H1 (cell line): ENCODE results near the gene NPAS4. TPM values are rescaled to one million over a fixed set of nuclear protein-coding genes. Genes with fewer than 3 reads are reported as not detected.

ENCODE experiments used
- CTCF ChIA-PET: fragments of 300-600 bp; sonication (Branson Sonifier 250); formaldehyde crosslinking; loops from one replicate; lab custom pipeline; 2021; ENCODE audit not compliant: partially characterized antibody; lab: Charles Lee
- POLR2A ChIA-PET: fragments of 300-600 bp; sonication (Branson Sonifier 250); formaldehyde crosslinking; loops from one replicate; lab custom pipeline; 2021; ENCODE audit warnings: inconsistent platforms; ENCODE audit not compliant: partially characterized antibody; lab: Charles Lee
- DNase-seq, 2 experiments: peaks; one replicate each; pipeline versions ENCODE4 v3.0.0 to v3.0.0-alpha.2; 2010 to 2022; ENCODE audit warnings: low spot score in 2 of 2, low read depth in 1 of 2, mixed read lengths in 1 of 2
- FAIRE-seq: peaks from 2 replicates; lab custom pipeline; 2011; peaks lifted over from hg19 to GRCh38; lab: Jason Lieb, UNC
- H2AFZ ChIP-seq: 2 replicates; pipeline ENCODE4 v1.8.1; 2012; ENCODE audit warnings: low read length, inconsistent platforms
- H2AK5ac ChIP-seq: 2 replicates; pipeline ENCODE4 v1.6.1; 2013; ENCODE audit warnings: low read depth, low read length
- H2BK120ac ChIP-seq: replicated peaks from 2 replicates; pipeline ENCODE3; 2013; ENCODE audit warnings: low read depth, low read length, inconsistent platforms
- H2BK12ac ChIP-seq: 2 replicates; pipeline ENCODE4 v1.6.1; 2013; ENCODE audit warnings: low read depth, low read length
- H2BK15ac ChIP-seq: 2 replicates; pipeline ENCODE4 v1.6.1; 2013; ENCODE audit warnings: low read length
- H2BK20ac ChIP-seq: 2 replicates; pipeline ENCODE4 v1.6.1; 2013; ENCODE audit warnings: low read length
- H2BK5ac ChIP-seq: 2 replicates; pipeline ENCODE4 v1.6.1; 2013; ENCODE audit warnings: low read depth, low read length
- H3K14ac ChIP-seq: 2 replicates; pipeline ENCODE4 v1.6.1; 2013; ENCODE audit warnings: inconsistent platforms; ENCODE audit not compliant: insufficient read length
- H3K18ac ChIP-seq: 2 replicates; pipeline ENCODE4 v1.6.1; 2013; ENCODE audit warnings: low read length; ENCODE audit errors: extremely low read depth
- H3K23ac ChIP-seq: 2 replicates; pipeline ENCODE4 v1.6.1; 2013; ENCODE audit warnings: inconsistent platforms; ENCODE audit not compliant: insufficient read length
- H3K23me2 ChIP-seq: 2 replicates; pipeline ENCODE4 v1.6.1; 2013; ENCODE audit warnings: low read depth, low read length
- H3K27ac ChIP-seq: 2 replicates; pipeline ENCODE4 v1.6.1; 2011; ENCODE audit warnings: low read depth, low read length, inconsistent platforms
- H3K27me3 ChIP-seq, 4 experiments: replicated peaks in 1 of 4; 1 replicate in 1 of 4; 2 replicates in 3 of 4; pipeline versions ENCODE4 v1.6.1 to v1.8.1; 2011 to 2013; ENCODE audit warnings: low read length in 3 of 4, mild to moderate bottlenecking in 3 of 4, inconsistent platforms in 2 of 4, mixed read lengths in 2 of 4, moderate library complexity in 1 of 4; ENCODE audit not compliant: control insufficient read depth in 3 of 4, insufficient read depth in 3 of 4; ENCODE audit errors: extremely low read depth in 1 of 4
- H3K36me3 ChIP-seq, 4 experiments: 2 replicates each; pipeline versions ENCODE4 v1.6.1 to v1.8.1; 2011 to 2013; ENCODE audit warnings: mild to moderate bottlenecking in 4 of 4, low read length in 3 of 4, moderate library complexity in 2 of 4, control low read depth in 1 of 4, inconsistent platforms in 1 of 4; ENCODE audit not compliant: insufficient read depth in 4 of 4, control insufficient read depth in 2 of 4
- H3K4ac ChIP-seq: replicated peaks from 2 replicates; pipeline ENCODE3; 2013; ENCODE audit warnings: low read length, low read depth, mixed read lengths, inconsistent platforms; ENCODE audit not compliant: insufficient read length
- H3K4me1 ChIP-seq, 4 experiments: replicated peaks in 1 of 4; 1 replicate in 1 of 4; 2 replicates in 3 of 4; pipeline versions ENCODE4 v1.6.1 to v1.8.1; 2011 to 2013; ENCODE audit warnings: low read length in 3 of 4, inconsistent platforms in 2 of 4, mixed read lengths in 1 of 4; ENCODE audit not compliant: insufficient read depth in 4 of 4, control insufficient read depth in 3 of 4
- H3K4me2 ChIP-seq, 2 experiments: 2 replicates each; pipeline versions ENCODE4 v1.6.1 to v1.8.1; 2011 to 2013; ENCODE audit warnings: low read depth in 2 of 2, low read length in 2 of 2, control low read depth in 1 of 2, inconsistent platforms in 1 of 2, mild to moderate bottlenecking in 1 of 2; ENCODE audit not compliant: insufficient read depth in 1 of 2
- H3K4me3 ChIP-seq, 4 experiments: fragments of 200-600, 300-600 bp in 1 of 4; sonication (generic), shearing (Covaris generic), sonication (Bioruptor Twin) in 1 of 4; 2 replicates each; pipeline versions ENCODE4 v1.5.1 to v1.8.1; 2011 to 2016; ENCODE audit warnings: low read length in 4 of 4, low read depth in 3 of 4, control low read depth in 2 of 4, inconsistent platforms in 2 of 4, mild to moderate bottlenecking in 2 of 4, mixed read lengths in 1 of 4, moderate library complexity in 1 of 4; ENCODE audit not compliant: insufficient read depth in 2 of 4; ENCODE audit errors: extremely low read depth in 1 of 4
- H3K56ac ChIP-seq: replicated peaks from 2 replicates; pipeline ENCODE3; 2013; ENCODE audit warnings: low read depth, mild to moderate bottlenecking, mixed read lengths, low read length, inconsistent platforms; ENCODE audit not compliant: insufficient read length
- H3K79me1 ChIP-seq: 2 replicates; pipeline ENCODE4 v1.6.1; 2013; ENCODE audit warnings: low read depth, low read length, control low read depth
- H3K79me2 ChIP-seq, 2 experiments: 2 replicates each; pipeline versions ENCODE4 v1.6.1 to v1.8.1; 2012 to 2013; ENCODE audit warnings: low read length in 2 of 2, mild to moderate bottlenecking in 2 of 2, inconsistent platforms in 1 of 2; ENCODE audit not compliant: insufficient read depth in 2 of 2, control insufficient read depth in 1 of 2
- H3K9ac ChIP-seq, 4 experiments: replicated peaks in 1 of 4; 1 replicate in 1 of 4; 2 replicates in 3 of 4; pipeline versions ENCODE4 v1.6.1 to v1.8.1; 2011 to 2013; ENCODE audit warnings: low read depth in 3 of 4, low read length in 3 of 4, control low read depth in 2 of 4, mild to moderate bottlenecking in 2 of 4, moderate library complexity in 2 of 4, inconsistent platforms in 1 of 4; ENCODE audit errors: extremely low read depth in 1 of 4
- H3K9me3 ChIP-seq, 2 experiments: 2 replicates each; pipeline versions ENCODE4 v1.6.1 to v1.8.1; 2012 to 2013; ENCODE audit warnings: mild to moderate bottlenecking in 2 of 2, moderate library complexity in 2 of 2, control low read depth in 1 of 2, inconsistent platforms in 1 of 2, low read depth in 1 of 2, low read length in 1 of 2, mixed read lengths in 1 of 2; ENCODE audit not compliant: insufficient read depth in 2 of 2
- H4K20me1 ChIP-seq, 2 experiments: replicated peaks in 1 of 2; 2 replicates each; pipeline versions ENCODE3 to v1.8.1; 2011 to 2013; ENCODE audit warnings: inconsistent platforms in 2 of 2, low read length in 2 of 2, mild to moderate bottlenecking in 1 of 2; ENCODE audit not compliant: insufficient read depth in 2 of 2, control insufficient read depth in 1 of 2
- H4K5ac ChIP-seq: 2 replicates; pipeline ENCODE4 v1.6.1; 2013; ENCODE audit warnings: low read length, low read depth, mixed read lengths, inconsistent platforms; ENCODE audit not compliant: insufficient read length
- H4K8ac ChIP-seq: 2 replicates; pipeline ENCODE4 v1.8.0; 2013; ENCODE audit warnings: mild to moderate bottlenecking, moderate library complexity, low read length, inconsistent platforms; ENCODE audit not compliant: insufficient read depth; ENCODE audit errors: extremely low read depth
- H4K91ac ChIP-seq: replicated peaks from 2 replicates; pipeline ENCODE3; 2013; ENCODE audit warnings: low read length, mixed read lengths, inconsistent platforms; ENCODE audit not compliant: insufficient read length
- CBX8 ChIP-seq: fragments of 300-800, 300-1000 bp; sonication (generic); IDR thresholded peaks from 2 replicates; pipeline ENCODE4 v1.7.1; 2016; ENCODE audit warnings: low read depth, low read length, borderline replicate concordance
- RNF2 ChIP-seq: fragments of 200-900, 300-1000 bp; sonication (generic); IDR thresholded peaks from 2 replicates; pipeline ENCODE4 v1.7.1; 2016; ENCODE audit warnings: borderline replicate concordance, low read depth, mild to moderate bottlenecking, antibody characterized with exemption, low read length; ENCODE audit not compliant: poor library complexity, severe bottlenecking; ENCODE audit errors: missing control alignments
- polyA plus RNA-seq, 7 experiments: library from polyadenylated mRNA; depleted of rRNA in 3 of 7; stranded (reverse) in 5 of 7; unstranded in 2 of 7; fragments of >200 nt in 5 of 7; fragments of 200-250 nt in 2 of 7; gene quantifications; 1 replicate in 5 of 7; 2 replicates in 1 of 7; 4 replicates in 1 of 7; pipeline versions ENCODE4 v1.2.1 to v1.2.3, GENCODE V29; 2011 to 2013; ENCODE audit warnings: missing spikeins in 2 of 7, mixed read lengths in 2 of 7
- total RNA-seq: library from RNA; stranded (reverse); fragmentation: NEBNext Ultra II Directional; extraction: Animal tissue kit (Norgen Biotek cat#: 25700); gene quantifications from 2 replicates; pipeline ENCODE4 v1.2.1, GENCODE V29; 2021

Gene NPAS4
- total and polyA plus RNA-seq, 2 of the 8 experiments (the other 6 are each of a cell fraction or from before 2014, with no cell fraction given) = 0.73 to 0.99 TPM

DNA sequence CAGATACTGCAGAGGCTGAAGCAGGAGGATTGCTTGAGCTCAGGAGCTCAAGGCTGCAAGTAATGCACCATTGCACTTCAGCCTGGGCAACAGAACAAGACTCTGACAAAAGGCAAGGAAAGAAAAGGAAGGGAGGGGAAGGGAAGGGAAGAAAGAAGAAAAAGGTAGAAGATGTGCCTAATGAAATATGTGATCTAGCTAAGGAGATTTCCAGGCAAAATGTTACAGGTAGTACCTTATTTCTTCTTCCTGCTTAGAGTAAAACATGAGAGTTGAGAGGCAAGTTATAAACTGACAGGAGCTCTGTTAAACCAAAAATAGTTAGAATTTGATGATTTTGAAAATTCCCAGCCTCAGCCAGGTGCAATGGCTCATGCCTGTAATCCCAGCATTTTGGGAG is 41.2 kb downstream of the NPAS4 start:
- CTCF ChIA-PET = interaction anchor here (0.7 to 2.3 kb wide), 5 partner anchors 23 to 216 kb away, joined by 3 to 11 read pairs (median 7); partner anchors contain the start of genes MRPL11 and RBM4B
- Histone ChIP-seq H3K23ac (no peak overlapping the region), H4K5ac (no peak overlapping the region), H2BK15ac (no peak overlapping the region), H3K79me1 (no peaks in the 10 kb centered on the region), H3K18ac (no peak overlapping the region), H2BK12ac (no peak overlapping the region), H3K4me2 (no peak overlapping the region), H2BK5ac (no peak overlapping the region), H2BK120ac (no peak overlapping the region), H3K4ac (no peak overlapping the region), H3K36me3 (no peaks in the 10 kb centered on the region; a peak in 1 of 8 replicates), H4K20me1 (no peaks in the 10 kb centered on the region), H3K14ac (no peak overlapping the region), H2BK20ac (no peak overlapping the region), H3K27me3 (no peaks in the 10 kb centered on the region), H3K4me1 (peaks cover 3 to 12% (median 8%) of the 10 kb centered on the region in 4 experiments), H3K56ac (no peak overlapping the region), H4K8ac (no peak overlapping the region), H2AFZ (no peak overlapping the region), H4K91ac (no peak overlapping the region), H3K9me3 (peaks cover 4% of the 10 kb centered on the region in 2 experiments; a peak in 2 of 4 replicates), H3K9ac (no peak overlapping the region), H3K23me2 (peaks cover 8% of the 10 kb centered on the region), H3K27ac (no peak overlapping the region), H3K79me2 (no peaks in the 10 kb centered on the region), H3K4me3 (no peak overlapping the region), H2AK5ac (no peak overlapping the region)
- DNase-seq (no peak), FAIRE-seq (no peak)
- TF ChIP-seq RNF2 (no peak), CBX8 (no peak)
- POLR2A ChIA-PET = interaction anchor here (1.1 to 1.5 kb wide), 3 partner anchors 17 to 46 kb away, joined by 3 to 6 read pairs (median 3); partner anchors contain the start of genes DPP3 and MRPL11
